ENCODE results near the gene SELENOS. TPM values are rescaled to one million over a fixed set of nuclear protein-coding genes. Genes with fewer than 3 reads are reported as not detected.

The SELENOS gene
- total and polyA plus RNA-seq, 2 experiments from 2014 or later, result 127 to 158 TPM

DNA sequence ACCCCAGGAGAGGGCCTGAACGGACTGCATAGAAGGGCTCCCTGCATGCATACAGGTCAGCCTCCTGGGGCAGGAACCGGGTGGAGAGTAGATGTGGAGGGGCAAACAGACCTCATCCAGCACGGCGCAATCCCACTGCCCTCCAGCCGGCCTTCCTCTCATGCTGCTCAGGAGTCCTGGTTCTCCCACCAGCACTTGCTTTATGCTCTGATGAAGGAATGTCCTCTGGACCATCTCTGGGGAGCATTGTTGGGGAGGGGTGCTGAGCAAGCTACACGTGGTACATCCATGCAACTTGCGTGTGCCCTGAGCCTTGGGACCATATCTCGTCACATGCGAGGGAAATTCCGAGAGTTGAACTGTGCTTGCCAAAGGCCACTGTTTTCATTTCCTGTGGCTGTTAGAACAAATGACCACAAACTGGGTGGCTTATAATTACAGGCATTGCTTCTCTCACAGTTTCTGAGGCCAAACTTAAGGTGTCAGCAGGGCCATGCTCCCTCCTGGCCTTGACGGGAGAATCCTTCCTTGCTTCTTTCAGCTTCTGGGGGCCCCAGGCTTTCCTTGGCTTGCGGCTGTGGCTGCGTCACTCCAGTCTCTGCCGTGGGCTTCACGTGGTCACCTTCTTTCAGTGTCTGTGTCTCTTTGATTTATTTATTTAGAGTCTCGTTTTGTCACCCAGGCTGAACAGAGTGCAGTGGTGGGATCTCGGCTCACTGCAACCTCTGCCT lies 12.2 kb downstream of the SELENOS start:
- Histone ChIP-seq H4K20me1 (ENCODE audit: insufficient read depth, poor library complexity, severe bottlenecking) (no peaks in the 10 kb centered on the region), H3K9me3 (ENCODE audit: low read depth) (no peaks in the 10 kb centered on the region), H3K79me2 (no peaks in the 10 kb centered on the region), H2AFZ (no peak overlapping the region), H3K27me3 (no peaks in the 10 kb centered on the region), H3K4me3 (no peak overlapping the region), H3K4me2 (no peak overlapping the region), H3K36me3 (replicated peaks; ENCODE audit: insufficient read depth, low read depth) (no peaks in the 10 kb centered on the region), H3K9me2 (replicated peaks; ENCODE audit: insufficient read depth) (no peaks in the 10 kb centered on the region), H3K27ac (no peak overlapping the region), H3K4me1 (ENCODE audit: insufficient read depth) (no peaks in the 10 kb centered on the region)
- TF ChIP-seq, protein P1, sequence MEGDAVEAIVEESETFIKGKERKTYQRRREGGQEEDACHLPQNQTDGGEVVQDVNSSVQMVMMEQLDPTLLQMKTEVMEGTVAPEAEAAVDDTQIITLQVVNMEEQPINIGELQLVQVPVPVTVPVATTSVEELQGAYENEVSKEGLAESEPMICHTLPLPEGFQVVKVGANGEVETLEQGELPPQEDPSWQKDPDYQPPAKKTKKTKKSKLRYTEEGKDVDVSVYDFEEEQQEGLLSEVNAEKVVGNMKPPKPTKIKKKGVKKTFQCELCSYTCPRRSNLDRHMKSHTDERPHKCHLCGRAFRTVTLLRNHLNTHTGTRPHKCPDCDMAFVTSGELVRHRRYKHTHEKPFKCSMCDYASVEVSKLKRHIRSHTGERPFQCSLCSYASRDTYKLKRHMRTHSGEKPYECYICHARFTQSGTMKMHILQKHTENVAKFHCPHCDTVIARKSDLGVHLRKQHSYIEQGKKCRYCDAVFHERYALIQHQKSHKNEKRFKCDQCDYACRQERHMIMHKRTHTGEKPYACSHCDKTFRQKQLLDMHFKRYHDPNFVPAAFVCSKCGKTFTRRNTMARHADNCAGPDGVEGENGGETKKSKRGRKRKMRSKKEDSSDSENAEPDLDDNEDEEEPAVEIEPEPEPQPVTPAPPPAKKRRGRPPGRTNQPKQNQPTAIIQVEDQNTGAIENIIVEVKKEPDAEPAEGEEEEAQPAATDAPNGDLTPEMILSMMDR (IDR thresholded peaks at IDR 0.05; ENCODE audit: poor library complexity), result no peak
- TF ChIP-seq EZH2 (IDR thresholded peaks at IDR 0.05; ENCODE audit: borderline replicate concordance) (no peak), EZH2phosphoT487 (IDR thresholded peaks at IDR 0.05; ENCODE audit: low read depth, severe bottlenecking, unreplicated experiment) (no peak)
- DNase-seq (ENCODE audit: low spot score), result no peak
- 91% methylated on average over 17 of the region's 17 CpGs for WGBS (ENCODE audit: low lambda C conversion rate, missing lambda C conversion rate)

DNA sequence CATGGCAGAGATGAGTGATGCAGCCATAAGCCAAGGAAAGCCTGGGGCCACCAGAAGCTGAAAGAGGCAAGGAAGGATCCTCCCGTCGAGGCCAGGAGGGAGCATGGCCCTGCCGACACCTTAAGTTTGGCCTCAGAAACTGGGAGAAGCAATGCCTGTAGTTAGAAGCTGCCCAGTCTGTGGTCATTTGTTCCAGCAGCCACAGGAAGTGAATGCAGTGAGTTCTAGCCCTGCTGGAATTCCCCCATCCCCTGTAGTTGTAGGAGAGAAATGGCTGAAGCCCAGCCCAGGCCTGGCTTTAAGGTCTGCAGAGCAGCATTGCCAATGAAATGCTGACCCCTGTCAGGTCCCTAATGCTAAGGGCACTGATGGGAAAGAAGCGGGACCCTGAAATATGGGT lies 13.3 kb downstream of the SELENOS start:
- no peak for DNase-seq (ENCODE audit: low spot score)
- WGBS (ENCODE audit: low lambda C conversion rate, missing lambda C conversion rate), result 90% methylated on average over 4 of the region's 4 CpGs
- H3K27ac ChIP-seq, result no peak overlapping the region
- no peaks in the 10 kb centered on the region for H3K9me2 ChIP-seq (replicated peaks; ENCODE audit: insufficient read depth)
- TF ChIP-seq, protein P1 (IDR thresholded peaks at IDR 0.05; ENCODE audit: poor library complexity), result no peak
- TF ChIP-seq EZH2phosphoT487 (IDR thresholded peaks at IDR 0.05; ENCODE audit: low read depth, severe bottlenecking, unreplicated experiment) (no peak), EZH2 (IDR thresholded peaks at IDR 0.05; ENCODE audit: borderline replicate concordance) (no peak)
- H3K4me3 ChIP-seq, result no peak overlapping the region
- H3K79me2 ChIP-seq, result no peaks in the 10 kb centered on the region
- H4K20me1 ChIP-seq (ENCODE audit: insufficient read depth, poor library complexity, severe bottlenecking), result no peaks in the 10 kb centered on the region
- no peak overlapping the region for H3K4me2 ChIP-seq
- no peaks in the 10 kb centered on the region for H3K36me3 ChIP-seq (replicated peaks; ENCODE audit: insufficient read depth, low read depth)
- no peaks in the 10 kb centered on the region for H3K4me1 ChIP-seq (ENCODE audit: insufficient read depth)
- no peak overlapping the region for H2AFZ ChIP-seq
- no peaks in the 10 kb centered on the region for H3K9me3 ChIP-seq (ENCODE audit: low read depth)
- no peaks in the 10 kb centered on the region for H3K27me3 ChIP-seq

DNA sequence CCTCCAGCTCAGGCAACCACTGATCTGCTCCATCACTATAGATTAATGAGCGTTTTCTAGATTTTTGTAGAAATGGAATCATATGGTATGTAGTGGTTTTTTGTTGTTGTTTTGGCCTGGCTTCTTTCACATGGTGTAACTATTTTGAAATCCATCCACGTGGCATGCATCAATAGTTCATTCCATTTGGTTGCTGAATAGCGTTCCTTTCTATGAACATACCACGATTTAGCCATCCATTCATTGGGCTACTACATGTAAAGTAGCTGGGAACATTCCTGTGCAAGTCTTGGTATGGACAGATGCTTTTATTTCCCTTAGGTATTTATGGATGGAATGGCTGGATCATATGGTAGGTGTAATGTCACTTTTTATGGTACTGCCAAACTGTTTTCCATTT lies 14.7 kb downstream of the SELENOS start:
- Histone ChIP-seq H3K4me1 (ENCODE audit: insufficient read depth) (no peaks in the 10 kb centered on the region), H3K27ac (no peak overlapping the region), H3K79me2 (no peaks in the 10 kb centered on the region), H3K9me2 (replicated peaks; ENCODE audit: insufficient read depth) (no peaks in the 10 kb centered on the region), H3K4me3 (no peak overlapping the region), H2AFZ (no peak overlapping the region), H3K36me3 (replicated peaks; ENCODE audit: insufficient read depth, low read depth) (no peaks in the 10 kb centered on the region), H4K20me1 (ENCODE audit: insufficient read depth, poor library complexity, severe bottlenecking) (no peaks in the 10 kb centered on the region), H3K9me3 (ENCODE audit: low read depth) (no peaks in the 10 kb centered on the region), H3K27me3 (no peaks in the 10 kb centered on the region), H3K4me2 (no peak overlapping the region)
- TF ChIP-seq, protein P1 (IDR thresholded peaks at IDR 0.05; ENCODE audit: poor library complexity), result no peak
- TF ChIP-seq EZH2 (IDR thresholded peaks at IDR 0.05; ENCODE audit: borderline replicate concordance), result no peak
- no peak for TF ChIP-seq EZH2phosphoT487 (IDR thresholded peaks at IDR 0.05; ENCODE audit: low read depth, severe bottlenecking, unreplicated experiment)
- WGBS (ENCODE audit: low lambda C conversion rate, missing lambda C conversion rate), result 81% methylated on average over 4 of the region's 4 CpGs
- no peak for DNase-seq (ENCODE audit: low spot score)

Data from hepatocyte (in vitro differentiated cells).